HG03520 (cell line): Measurements from ENCODE around the gene SPINT2.

Experiments
- ATAC-seq: cut with Tn5 transposase; IDR thresholded peaks from one replicate; pipeline ENCODE4 v1.9.1; 2021; ENCODE audit warnings: mild to moderate bottlenecking, moderate library complexity; ENCODE audit not compliant: unreplicated experiment

Gene SPINT2

GRCh38 chr19:38266981-38267597, 2.7 kb downstream of the SPINT2 start:
- ATAC-seq, result no peak

- no peak for ATAC-seq
Observed at GRCh38 chr19:38267761-38268483, 3.5 kb downstream of the SPINT2 start.

GRCh38 chr19:38268539-38268938, 4.2 kb downstream of the SPINT2 start:
- ATAC-seq, result no peak

GRCh38 chr19:38270587-38271167, 6.3 kb downstream of the SPINT2 start:
- ATAC-seq, result no peak

GRCh38 chr19:38273499-38273898, 9.1 kb downstream of the SPINT2 start:
- ATAC-seq, result no peak

GRCh38 chr19:38274739-38275138, 10.4 kb downstream of the SPINT2 start:
- no peak for ATAC-seq

GRCh38 chr19:38276942-38277517, 12.7 kb downstream of the SPINT2 start:
- no peak for ATAC-seq

GRCh38 chr19:38277549-38277948, 13.2 kb downstream of the SPINT2 start:
- ATAC-seq, result no peak

GRCh38 chr19:38277969-38278680, 13.8 kb downstream of the SPINT2 start:
- ATAC-seq, result no peak

GRCh38 chr19:38278751-38279150, 14.4 kb downstream of the SPINT2 start:
- ATAC-seq, result no peak

GRCh38 chr19:38280030-38280921, 15.9 kb downstream of the SPINT2 start:
- ATAC-seq, result no peak

- no peak for ATAC-seq
Observed at GRCh38 chr19:38281811-38282566, 17.6 kb downstream of the SPINT2 start.

- no peak for ATAC-seq
Observed at GRCh38 chr19:38283271-38283670, 18.9 kb downstream of the SPINT2 start.

GRCh38 chr19:38284422-38284821, 20.0 kb downstream of the SPINT2 start:
- no peak for ATAC-seq

GRCh38 chr19:38285567-38285966, 21.2 kb downstream of the SPINT2 start:
- no peak for ATAC-seq

- ATAC-seq, result no peak
Observed at GRCh38 chr19:38287604-38288003, 23.2 kb downstream of the SPINT2 start.

GRCh38 chr19:38288123-38288855, 23.9 kb downstream of the SPINT2 start:
- no peak for ATAC-seq

GRCh38 chr19:38289955-38290354, 25.6 kb downstream of the SPINT2 start:
- no peak for ATAC-seq

GRCh38 chr19:38290631-38291147, 26.3 kb downstream of the SPINT2 start:
- no peak for ATAC-seq
